Measurements from ENCODE around the gene C1orf226. TPM values are rescaled to one million over a fixed set of nuclear protein-coding genes. Genes with fewer than 3 reads are reported as not detected.

The C1orf226 gene
- total RNA-seq, 1 donor from 2014 or later = 5.1 TPM

DNA sequence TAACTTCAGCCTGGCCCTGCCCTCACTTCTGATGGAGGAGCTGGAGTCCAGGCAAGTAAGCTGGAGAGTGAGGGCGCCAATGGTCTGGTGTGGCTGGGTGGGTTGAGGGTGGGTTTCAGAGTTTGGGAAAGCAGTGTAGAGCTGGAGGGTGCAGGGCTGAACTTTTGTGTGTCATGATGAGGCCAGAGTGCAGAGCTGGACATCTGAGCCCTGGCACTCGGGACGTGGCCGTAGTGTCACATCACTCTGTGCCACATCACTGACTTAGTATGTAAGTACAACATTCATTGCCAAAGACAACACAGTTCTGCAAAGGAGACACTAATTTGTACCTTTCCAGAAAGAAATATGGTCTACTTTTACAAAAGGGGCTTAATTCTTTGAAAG lies 20.7 kb upstream of the C1orf226 start:
- no peaks in the 10 kb centered on the region for H3K4me1 Mint-ChIP-seq
- H3K4me3 Mint-ChIP-seq = no peak overlapping the region
- H3K36me3 Mint-ChIP-seq = peaks cover 6% of the 10 kb centered on the region
- TF ChIP-seq, protein P1, sequence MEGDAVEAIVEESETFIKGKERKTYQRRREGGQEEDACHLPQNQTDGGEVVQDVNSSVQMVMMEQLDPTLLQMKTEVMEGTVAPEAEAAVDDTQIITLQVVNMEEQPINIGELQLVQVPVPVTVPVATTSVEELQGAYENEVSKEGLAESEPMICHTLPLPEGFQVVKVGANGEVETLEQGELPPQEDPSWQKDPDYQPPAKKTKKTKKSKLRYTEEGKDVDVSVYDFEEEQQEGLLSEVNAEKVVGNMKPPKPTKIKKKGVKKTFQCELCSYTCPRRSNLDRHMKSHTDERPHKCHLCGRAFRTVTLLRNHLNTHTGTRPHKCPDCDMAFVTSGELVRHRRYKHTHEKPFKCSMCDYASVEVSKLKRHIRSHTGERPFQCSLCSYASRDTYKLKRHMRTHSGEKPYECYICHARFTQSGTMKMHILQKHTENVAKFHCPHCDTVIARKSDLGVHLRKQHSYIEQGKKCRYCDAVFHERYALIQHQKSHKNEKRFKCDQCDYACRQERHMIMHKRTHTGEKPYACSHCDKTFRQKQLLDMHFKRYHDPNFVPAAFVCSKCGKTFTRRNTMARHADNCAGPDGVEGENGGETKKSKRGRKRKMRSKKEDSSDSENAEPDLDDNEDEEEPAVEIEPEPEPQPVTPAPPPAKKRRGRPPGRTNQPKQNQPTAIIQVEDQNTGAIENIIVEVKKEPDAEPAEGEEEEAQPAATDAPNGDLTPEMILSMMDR (IDR thresholded peaks at IDR 0.05; ENCODE audit: unreplicated experiment) = no peak
- H3K27ac Mint-ChIP-seq = no peak overlapping the region
- no peak for DNase-seq (ENCODE audit: low spot score in 2 of 2, unreplicated experiment in 2 of 2)
- H3K27me3 Mint-ChIP-seq (ENCODE audit: low read depth) = no peaks in the 10 kb centered on the region
- no peaks in the 10 kb centered on the region for H3K9me3 Mint-ChIP-seq

DNA sequence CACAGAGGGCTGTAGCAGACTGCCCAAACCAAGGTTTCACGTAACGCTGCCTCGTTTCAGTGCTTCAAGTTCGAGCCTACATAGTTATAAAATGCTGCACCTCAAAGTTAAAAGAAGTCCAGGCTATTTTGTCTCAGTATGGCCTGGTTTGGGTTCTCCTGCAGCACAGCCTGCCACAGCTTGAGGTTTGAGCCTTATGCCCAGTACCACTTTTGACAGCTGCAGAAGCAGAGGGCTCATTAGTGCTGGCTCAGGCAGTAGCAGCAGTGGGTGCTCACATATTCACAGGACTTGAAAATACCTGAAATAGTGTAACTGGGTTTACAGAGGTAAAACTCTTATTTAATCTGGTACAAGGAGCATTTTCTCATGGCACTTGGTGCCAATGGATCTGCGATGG lies 20.2 kb upstream of the C1orf226 start:
- H3K36me3 Mint-ChIP-seq = peaks cover 6% of the 10 kb centered on the region
- no peak for DNase-seq (ENCODE audit: low spot score in 2 of 2, unreplicated experiment in 2 of 2)
- no peak overlapping the region for H3K4me3 Mint-ChIP-seq
- H3K9me3 Mint-ChIP-seq = no peaks in the 10 kb centered on the region
- H3K27me3 Mint-ChIP-seq (ENCODE audit: low read depth) = no peaks in the 10 kb centered on the region
- H3K27ac Mint-ChIP-seq = no peak overlapping the region
- TF ChIP-seq, protein P1 (IDR thresholded peaks at IDR 0.05; ENCODE audit: unreplicated experiment) = no peak
- H3K4me1 Mint-ChIP-seq = no peaks in the 10 kb centered on the region

DNA sequence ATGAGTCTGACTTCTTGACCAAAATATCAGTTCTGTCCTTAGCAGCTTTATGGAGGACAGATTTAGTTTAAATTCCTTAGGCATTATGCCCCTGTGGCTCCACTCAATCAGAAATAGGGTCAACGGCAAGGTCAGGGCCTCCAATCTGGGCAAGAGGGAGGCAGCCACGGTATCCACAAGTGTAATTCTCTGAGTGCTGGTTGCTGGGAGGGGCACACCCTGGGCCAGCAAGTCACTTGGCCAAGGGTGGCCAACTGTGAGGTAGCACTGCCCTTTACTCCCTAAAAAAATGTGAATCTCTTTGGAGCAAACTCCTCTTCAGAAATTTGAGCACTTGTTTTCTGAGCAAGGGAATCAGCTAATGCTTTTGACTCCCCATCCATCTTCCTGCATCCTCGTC lies 17.7 kb upstream of the C1orf226 start:
- no peak overlapping the region for H3K27ac Mint-ChIP-seq
- no peaks in the 10 kb centered on the region for H3K9me3 Mint-ChIP-seq
- no peak overlapping the region for H3K4me3 Mint-ChIP-seq
- H3K27me3 Mint-ChIP-seq (ENCODE audit: low read depth) = no peaks in the 10 kb centered on the region
- H3K4me1 Mint-ChIP-seq = no peaks in the 10 kb centered on the region
- no peaks in the 10 kb centered on the region for H3K36me3 Mint-ChIP-seq
- TF ChIP-seq, protein P1 (IDR thresholded peaks at IDR 0.05; ENCODE audit: unreplicated experiment) = no peak
- DNase-seq (ENCODE audit: low spot score in 2 of 2, unreplicated experiment in 2 of 2) = no peak

DNA sequence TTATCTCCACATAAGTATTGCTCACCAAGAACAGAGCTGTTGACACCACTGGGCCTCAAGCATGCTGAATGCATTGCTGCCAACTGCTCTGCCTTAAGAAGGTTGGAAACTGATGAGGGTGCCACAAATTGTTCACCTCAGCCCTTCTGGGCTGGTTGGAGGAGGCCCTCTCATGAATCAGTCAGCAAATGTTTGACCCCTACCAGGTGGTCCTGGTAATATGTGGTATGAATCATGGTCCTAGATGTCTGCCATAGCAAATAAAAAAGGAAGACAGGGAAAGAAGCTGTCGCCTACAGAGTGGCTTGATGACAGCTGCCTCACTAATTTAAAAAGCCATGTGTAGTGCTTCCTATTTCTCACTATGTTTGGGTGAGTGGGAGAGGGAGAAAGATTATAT lies 17.0 kb upstream of the C1orf226 start:
- H3K27ac Mint-ChIP-seq = no peak overlapping the region
- H3K27me3 Mint-ChIP-seq (ENCODE audit: low read depth) = no peaks in the 10 kb centered on the region
- TF ChIP-seq, protein P1 (IDR thresholded peaks at IDR 0.05; ENCODE audit: unreplicated experiment) = no peak
- no peaks in the 10 kb centered on the region for H3K9me3 Mint-ChIP-seq
- H3K36me3 Mint-ChIP-seq = no peaks in the 10 kb centered on the region
- DNase-seq (ENCODE audit: low spot score in 2 of 2, unreplicated experiment in 2 of 2) = no peak
- no peaks in the 10 kb centered on the region for H3K4me1 Mint-ChIP-seq
- no peak overlapping the region for H3K4me3 Mint-ChIP-seq

DNA sequence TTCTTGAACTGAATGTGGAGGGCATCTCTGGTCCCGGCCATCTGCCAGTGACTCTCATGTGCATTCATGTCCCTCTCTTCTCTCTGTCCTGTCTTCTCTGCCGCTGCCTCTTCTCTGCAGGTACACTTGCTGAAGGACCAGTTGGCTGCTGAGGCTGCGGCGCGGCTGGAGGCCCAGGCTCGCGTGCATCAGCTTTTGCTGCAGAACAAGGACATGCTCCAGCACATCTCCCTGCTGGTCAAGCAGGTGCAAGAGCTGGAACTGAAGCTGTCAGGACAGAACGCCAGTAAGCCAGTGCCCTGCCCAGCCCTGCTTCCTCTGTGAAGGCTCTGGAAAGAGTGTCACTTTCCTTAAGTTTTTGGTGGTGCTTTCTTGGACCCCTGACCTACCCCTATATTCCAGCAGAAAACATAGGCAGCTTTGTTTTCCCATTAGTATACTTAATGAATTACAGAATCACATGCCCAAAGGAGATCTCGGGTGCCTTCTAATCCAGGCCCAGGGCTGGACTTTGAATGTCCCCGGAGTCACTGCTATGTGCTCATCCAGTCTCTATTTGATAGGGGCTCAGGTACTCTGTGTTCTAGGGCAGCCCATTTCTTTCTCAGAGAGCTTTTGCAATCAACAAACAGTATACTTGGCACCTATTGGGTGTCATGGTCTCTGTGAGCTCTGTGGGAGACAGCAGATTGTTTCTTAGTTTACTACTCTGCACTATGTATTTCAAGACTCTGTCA lies 16.1 kb upstream of the C1orf226 start:
- Mint-ChIP-seq H3K4me1 (no peaks in the 10 kb centered on the region), H3K4me3 (no peak overlapping the region), H3K9me3 (no peaks in the 10 kb centered on the region), H3K36me3 (no peaks in the 10 kb centered on the region), H3K27ac (no peak overlapping the region), H3K27me3 (ENCODE audit: low read depth) (no peaks in the 10 kb centered on the region)
- no peak for DNase-seq (ENCODE audit: low spot score in 2 of 2, unreplicated experiment in 2 of 2)
- TF ChIP-seq, protein P1 (IDR thresholded peaks at IDR 0.05; ENCODE audit: unreplicated experiment) = no peak

All from mesothelial cell of epicardium (in vitro differentiated cells).